Stomach (tissue), 9 donors: Measurements from ENCODE around the gene CSDE1. TPM values are rescaled to one million over a fixed set of nuclear protein-coding genes. Genes with fewer than 3 reads are reported as not detected.

Experiments
- DNase-seq, 2 donors: peaks; one replicate each; pipeline versions ENCODE4 v3.0.0 to v3.0.0-alpha.2; 2013 to 2019
- H3K27ac ChIP-seq, 5 donors: fragments of 200-600 bp in 4 of 5; sonication (generic) in 4 of 5; one replicate each; pipeline ENCODE4 v1.5.1; 2013 to 2019; ENCODE audit warnings: mild to moderate bottlenecking in 1 of 5, moderate library complexity in 1 of 5
- H3K27me3 ChIP-seq, 3 donors: fragments of 200-600 bp; sonication (generic); one replicate each; pipeline ENCODE4 v1.5.1; 2017 to 2019; ENCODE audit warnings: mixed run types in 1 of 3
- H3K36me3 ChIP-seq, 4 donors: fragments of 200-600 bp; sonication (generic); 1 replicate in 3 of 4; 2 replicates in 1 of 4; pipeline ENCODE4 v1.5.1; 2016 to 2019
- H3K4me1 ChIP-seq, 4 donors: fragments of 200-600 bp; sonication (generic); one replicate each; pipeline ENCODE4 v1.5.1; 2016 to 2019
- H3K4me3 ChIP-seq, 4 donors: fragments of 200-600 bp; sonication (generic) in 3 of 4; one replicate each; pipeline ENCODE4 v1.5.1; 2016 to 2019; ENCODE audit warnings: mild to moderate bottlenecking in 1 of 4
- H3K9me3 ChIP-seq, 4 donors: fragments of 200-600 bp; sonication (generic); one replicate each; pipeline ENCODE4 v1.5.1; 2016 to 2019
- EP300 ChIP-seq: sonication (generic); formaldehyde crosslinking; IDR thresholded peaks from one replicate; pipeline ENCODE4 v1.6.1; 2017; ENCODE audit warnings: antibody characterized with exemption
- POLR2A ChIP-seq, 4 donors: fragments of 450-650 bp; IDR thresholded peaks; one replicate each; pipeline ENCODE4 v1.6.1; 2016; ENCODE audit warnings: antibody characterized with exemption in 4 of 4, control low read depth in 2 of 4, mild to moderate bottlenecking in 1 of 4, moderate library complexity in 1 of 4
- POLR2AphosphoS5 ChIP-seq, 3 donors: sonication (generic); formaldehyde crosslinking; IDR thresholded peaks; one replicate each; pipeline ENCODE4 v1.6.1; 2016; ENCODE audit warnings: antibody characterized with exemption in 3 of 3
- WGBS, 5 donors: extraction: QIAGEN DNeasy Blood & Tissue Kit in 3 of 5; methylation state at CpG; one replicate each; pipeline versions ENCODE4 v1.1.5 to v1.1.7; 2013 to 2018; 5-methylcytosine and 5-hydroxymethylcytosine counted together
- intact Hi-C: fragments of 100-400 bp; cut with DNase I; formaldehyde crosslinking; loops from one replicate; pipeline ENCODE4 v1.15.1; 2023; ENCODE audit warnings: low total_unique reads
- polyA plus RNA-seq, 3 donors: library from polyadenylated mRNA; stranded (reverse); fragments of 200-250 nt; gene quantifications; one replicate each; pipeline ENCODE4 v1.2.3, GENCODE V29; 2013
- total RNA-seq, 5 donors: library from RNA; depleted of rRNA; stranded (reverse); fragments of >200 nt; gene quantifications; one replicate each; pipeline versions ENCODE4 v1.1.0 to v1.2.3, GENCODE V29; 2014 to 2016
- TF ChIP-seq, protein P1 (sequence below), 7 experiments: fragments of 450-650 bp in 4 of 7; fragments of 200-600 bp in 3 of 7; sonication (generic) in 3 of 7; IDR thresholded peaks; one replicate each; pipeline ENCODE4 v1.5.1; 2016 to 2019; ENCODE audit warnings: antibody characterized with exemption in 7 of 7, control low read depth in 2 of 7, mild to moderate bottlenecking in 1 of 7
- donor health status: healthy with polysubstance abuse.
- donor health status: Bipolar disorder and iron deficiency.
- donor health status: healthy.

CSDE1 gene
- total and polyA plus RNA-seq, 8 donors: 129 to 679 (median 374) TPM

DNA sequence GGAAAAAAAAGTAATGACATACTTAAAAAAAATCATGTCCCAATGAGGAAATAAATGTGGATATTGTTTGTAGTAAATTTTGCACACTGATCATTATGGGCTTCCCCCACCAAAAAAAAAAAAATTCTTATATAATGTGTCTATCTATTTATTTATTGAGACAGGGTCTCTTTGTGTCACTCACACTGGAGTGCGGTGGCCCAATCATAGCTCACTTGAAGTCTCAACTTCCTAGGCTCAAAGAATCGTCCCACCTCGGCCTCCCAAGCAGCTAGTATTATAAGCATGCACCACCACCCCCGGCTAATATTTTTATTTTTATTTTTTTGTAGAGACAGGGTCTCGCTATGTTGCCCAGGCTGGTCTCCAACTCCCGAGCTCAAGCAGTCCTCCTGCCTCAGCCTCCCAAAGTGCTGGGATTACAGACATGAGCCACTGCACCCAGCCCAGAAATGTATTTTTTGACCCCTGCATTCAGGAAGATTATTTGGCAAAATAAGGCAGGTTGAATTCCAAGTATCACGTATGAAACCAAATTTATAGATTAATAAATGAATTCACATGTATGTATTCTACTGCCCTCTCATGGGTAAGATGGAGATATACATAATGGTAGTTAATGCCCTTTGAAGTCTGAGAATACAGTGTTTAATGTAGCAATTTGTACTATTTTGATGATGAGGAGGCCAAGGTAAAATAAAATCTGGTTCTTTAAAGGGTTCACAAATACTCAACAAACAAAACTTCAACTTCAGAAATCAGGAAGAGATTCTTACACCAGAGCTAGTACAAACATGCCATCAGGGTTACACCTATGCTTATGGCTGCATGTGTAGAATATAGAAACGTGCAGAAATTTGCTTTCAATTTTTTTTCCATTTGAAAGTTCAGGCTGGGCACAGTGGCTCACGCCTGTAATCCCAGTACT, 86.5 kb downstream of the CSDE1 start:
- Histone ChIP-seq H3K4me1 (peaks cover 6 to 23% (median 13%) of the 10 kb centered on the region in 4 donors), H3K27me3 (peaks cover 0 to 3% (median 0%) of the 10 kb centered on the region in 3 donors), H3K36me3 (no peaks in the 10 kb centered on the region), H3K27ac (peak overlapping the region in 4 of 5 donors; percentile 78 to 89 (median 83)), H3K4me3 (no peak overlapping the region), H3K9me3 (no peaks in the 10 kb centered on the region)
- TF ChIP-seq, protein P1, sequence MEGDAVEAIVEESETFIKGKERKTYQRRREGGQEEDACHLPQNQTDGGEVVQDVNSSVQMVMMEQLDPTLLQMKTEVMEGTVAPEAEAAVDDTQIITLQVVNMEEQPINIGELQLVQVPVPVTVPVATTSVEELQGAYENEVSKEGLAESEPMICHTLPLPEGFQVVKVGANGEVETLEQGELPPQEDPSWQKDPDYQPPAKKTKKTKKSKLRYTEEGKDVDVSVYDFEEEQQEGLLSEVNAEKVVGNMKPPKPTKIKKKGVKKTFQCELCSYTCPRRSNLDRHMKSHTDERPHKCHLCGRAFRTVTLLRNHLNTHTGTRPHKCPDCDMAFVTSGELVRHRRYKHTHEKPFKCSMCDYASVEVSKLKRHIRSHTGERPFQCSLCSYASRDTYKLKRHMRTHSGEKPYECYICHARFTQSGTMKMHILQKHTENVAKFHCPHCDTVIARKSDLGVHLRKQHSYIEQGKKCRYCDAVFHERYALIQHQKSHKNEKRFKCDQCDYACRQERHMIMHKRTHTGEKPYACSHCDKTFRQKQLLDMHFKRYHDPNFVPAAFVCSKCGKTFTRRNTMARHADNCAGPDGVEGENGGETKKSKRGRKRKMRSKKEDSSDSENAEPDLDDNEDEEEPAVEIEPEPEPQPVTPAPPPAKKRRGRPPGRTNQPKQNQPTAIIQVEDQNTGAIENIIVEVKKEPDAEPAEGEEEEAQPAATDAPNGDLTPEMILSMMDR (IDR thresholded peaks at IDR 0.05): peak in 3 of 7 experiments; percentile 21 to 23 (median 22)
- no peak for TF ChIP-seq EP300
- DNase-seq: peak in 1 of 2 donors; percentile 20
- 58 to 66% (median 63%) methylated on average over 9 of the region's 9 CpGs for WGBS, 5 donors
- intact Hi-C loops: no loop called here

DNA sequence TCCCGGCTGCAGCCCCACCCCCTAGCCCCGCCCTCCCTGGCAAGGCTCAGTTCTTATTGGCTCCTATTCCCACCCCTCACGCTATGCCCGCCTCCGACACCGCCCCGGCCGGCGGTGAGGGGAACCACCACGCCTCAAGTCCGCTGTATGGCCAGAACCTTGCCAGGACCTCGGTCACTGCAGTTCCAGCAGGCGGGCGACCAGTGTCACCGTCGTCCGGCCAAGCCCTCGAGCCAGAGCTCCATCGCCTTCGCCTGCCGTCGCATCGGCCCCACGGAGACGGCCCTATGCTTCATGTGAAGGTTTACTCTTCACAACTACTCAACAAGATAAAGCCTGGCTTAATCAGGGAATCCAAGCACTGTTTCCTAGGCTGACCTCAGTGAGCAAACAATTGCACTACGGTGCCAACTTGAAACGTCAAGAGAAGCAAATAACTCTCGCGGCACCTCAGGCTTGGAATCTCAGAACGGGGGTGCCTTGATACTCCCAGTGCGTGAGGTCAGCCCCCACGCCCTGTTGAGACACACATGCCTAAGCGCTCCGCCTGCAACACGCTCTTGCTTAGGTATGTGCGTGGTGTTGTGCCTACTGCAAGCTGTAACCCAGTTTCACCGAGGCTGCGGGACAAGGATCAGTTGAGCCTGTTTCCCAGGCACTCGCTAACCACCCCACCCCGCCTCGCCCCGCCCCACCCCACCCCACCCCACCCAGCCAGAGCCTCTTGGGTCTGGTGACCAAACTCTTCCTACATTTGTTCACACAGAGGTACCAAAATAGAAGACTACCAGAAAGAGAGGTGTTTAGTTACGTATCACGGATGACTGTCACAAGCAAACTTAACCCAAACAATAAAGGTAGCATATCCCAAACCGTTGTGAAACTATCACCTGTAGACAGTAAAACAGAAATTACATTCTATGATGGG, 87.4 kb downstream of the CSDE1 start:
- TF ChIP-seq POLR2AphosphoS5 (IDR thresholded peaks at IDR 0.05): peak; percentile 55 to 82 (median 74)
- TF ChIP-seq, protein P1 (IDR thresholded peaks at IDR 0.05): peak in 4 of 7 experiments; percentile 16 to 38 (median 35)
- no peak for TF ChIP-seq POLR2A (IDR thresholded peaks at IDR 0.05)
- H3K27me3 ChIP-seq: no peaks in the 10 kb centered on the region
- 2 to 5% (median 3%) methylated on average over 32 to 45 of the region's 45 CpGs for WGBS, 5 donors
- DNase-seq: peak; percentile 95 to 97
- H3K4me1 ChIP-seq: peaks cover 6 to 23% (median 13%) of the 10 kb centered on the region in 4 donors
- no peaks in the 10 kb centered on the region for H3K9me3 ChIP-seq
- peak overlapping the region; percentile 78 to 89 (median 82) for H3K27ac ChIP-seq
- H3K36me3 ChIP-seq: no peaks in the 10 kb centered on the region
- intact Hi-C loops: no loop called here
- H3K4me3 ChIP-seq: peak overlapping the region; percentile 61 to 86 (median 64)

DNA sequence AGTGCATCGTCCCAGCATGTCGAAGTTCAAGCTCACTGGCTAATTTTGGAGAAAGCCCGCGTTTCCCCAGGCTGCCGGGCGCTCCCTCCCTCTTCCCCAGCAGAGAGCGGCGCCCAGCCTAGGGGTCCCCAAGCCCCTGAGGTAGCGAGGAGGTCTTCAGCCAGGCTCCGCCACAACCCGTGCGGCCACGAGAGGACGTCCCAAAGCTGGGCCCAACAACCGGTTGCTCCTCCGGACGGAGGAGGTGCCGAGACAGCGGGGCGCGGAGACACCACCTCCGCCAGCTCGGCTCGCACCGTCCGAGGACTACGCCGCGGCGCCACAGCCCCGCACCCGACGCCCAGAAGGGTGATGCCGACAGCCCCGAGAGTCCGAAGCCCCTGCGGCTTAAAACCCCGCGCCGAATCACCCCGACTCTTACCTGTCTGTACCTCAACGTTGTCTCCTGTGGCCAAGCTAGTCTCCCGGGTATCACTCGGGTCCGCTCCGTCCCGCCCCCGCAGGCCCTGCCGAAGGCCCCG, 88.2 kb downstream of the CSDE1 start, which contains the start of gene DENND2C:
Gene DENND2C, minus strand, starts transcription at position 488 of the 521 bp plus-strand sequence. CDS start 44,065 bp downstream, outside the sequence.
- Histone ChIP-seq H3K36me3 (no peaks in the 10 kb centered on the region), H3K27me3 (no peaks in the 10 kb centered on the region), H3K27ac (peak within 1 kb of the TSS; percentile 78 to 89 (median 82)), H3K9me3 (no peaks in the 10 kb centered on the region), H3K4me3 (peak within 1 kb of the TSS; percentile 61 to 86 (median 64)), H3K4me1 (peaks cover 6 to 23% (median 13%) of the 10 kb centered on the region in 4 donors)
- intact Hi-C loops: no loop called here
- TF ChIP-seq, protein P1 (IDR thresholded peaks at IDR 0.05): no peak
- TF ChIP-seq POLR2AphosphoS5 (IDR thresholded peaks at IDR 0.05): no peak
- no peak for TF ChIP-seq EP300
- TF ChIP-seq POLR2A (IDR thresholded peaks at IDR 0.05): no peak
- no peak for DNase-seq
- WGBS, 5 donors: 0 to 1% (median 1%) methylated on average over 22 to 50 of the region's 50 CpGs
